ENCODE measurements around the gene PPP1R16B. TPM values are rescaled to one million over a fixed set of nuclear protein-coding genes. Genes with fewer than 3 reads are reported as not detected.

Gene PPP1R16B
- total RNA-seq, 1 donor, result not detected

- no peak overlapping the region for H3K4me3 ChIP-seq (ENCODE audit: low read depth, low read length)
- no peak for DNase-seq (ENCODE audit: low read depth)
- TF ChIP-seq, protein P1, sequence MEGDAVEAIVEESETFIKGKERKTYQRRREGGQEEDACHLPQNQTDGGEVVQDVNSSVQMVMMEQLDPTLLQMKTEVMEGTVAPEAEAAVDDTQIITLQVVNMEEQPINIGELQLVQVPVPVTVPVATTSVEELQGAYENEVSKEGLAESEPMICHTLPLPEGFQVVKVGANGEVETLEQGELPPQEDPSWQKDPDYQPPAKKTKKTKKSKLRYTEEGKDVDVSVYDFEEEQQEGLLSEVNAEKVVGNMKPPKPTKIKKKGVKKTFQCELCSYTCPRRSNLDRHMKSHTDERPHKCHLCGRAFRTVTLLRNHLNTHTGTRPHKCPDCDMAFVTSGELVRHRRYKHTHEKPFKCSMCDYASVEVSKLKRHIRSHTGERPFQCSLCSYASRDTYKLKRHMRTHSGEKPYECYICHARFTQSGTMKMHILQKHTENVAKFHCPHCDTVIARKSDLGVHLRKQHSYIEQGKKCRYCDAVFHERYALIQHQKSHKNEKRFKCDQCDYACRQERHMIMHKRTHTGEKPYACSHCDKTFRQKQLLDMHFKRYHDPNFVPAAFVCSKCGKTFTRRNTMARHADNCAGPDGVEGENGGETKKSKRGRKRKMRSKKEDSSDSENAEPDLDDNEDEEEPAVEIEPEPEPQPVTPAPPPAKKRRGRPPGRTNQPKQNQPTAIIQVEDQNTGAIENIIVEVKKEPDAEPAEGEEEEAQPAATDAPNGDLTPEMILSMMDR (IDR thresholded peaks at IDR 0.05; ENCODE audit: insufficient read depth, low read depth, low read length), result no peak
Observed at GRCh38 chr20:38842558-38842981, 37.1 kb downstream of the PPP1R16B start.

GRCh38 chr20:38843346-38843745 lies 37.8 kb downstream of the PPP1R16B start:
- no peak overlapping the region for H3K4me3 ChIP-seq (ENCODE audit: low read depth, low read length)
- TF ChIP-seq, protein P1 (IDR thresholded peaks at IDR 0.05; ENCODE audit: insufficient read depth, low read depth, low read length), result no peak
- no peak for DNase-seq (ENCODE audit: low read depth)

DNA sequence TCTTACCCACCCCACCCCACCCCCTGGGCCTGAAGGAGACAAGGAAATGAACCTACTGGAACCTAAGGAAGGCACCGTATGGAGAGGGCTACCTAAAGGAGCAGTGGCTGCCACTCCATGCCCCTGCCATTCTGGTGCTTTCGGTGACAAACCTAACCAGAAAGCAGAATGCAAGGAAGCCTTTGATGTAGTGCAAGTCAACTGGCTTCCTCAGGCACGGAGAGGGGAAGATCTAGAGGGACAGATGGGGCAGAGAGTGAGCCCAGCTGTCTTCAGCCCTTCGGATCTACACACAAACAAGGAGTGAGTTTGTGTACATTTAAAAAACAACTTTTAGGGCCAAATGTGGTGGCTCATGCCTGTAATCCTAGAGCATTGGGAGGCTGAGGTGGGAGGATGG lies 39.5 kb downstream of the PPP1R16B start:
- H3K4me3 ChIP-seq (ENCODE audit: low read depth, low read length), result no peak overlapping the region
- TF ChIP-seq, protein P1 (IDR thresholded peaks at IDR 0.05; ENCODE audit: insufficient read depth, low read depth, low read length), result no peak
- no peak for DNase-seq (ENCODE audit: low read depth)

DNA sequence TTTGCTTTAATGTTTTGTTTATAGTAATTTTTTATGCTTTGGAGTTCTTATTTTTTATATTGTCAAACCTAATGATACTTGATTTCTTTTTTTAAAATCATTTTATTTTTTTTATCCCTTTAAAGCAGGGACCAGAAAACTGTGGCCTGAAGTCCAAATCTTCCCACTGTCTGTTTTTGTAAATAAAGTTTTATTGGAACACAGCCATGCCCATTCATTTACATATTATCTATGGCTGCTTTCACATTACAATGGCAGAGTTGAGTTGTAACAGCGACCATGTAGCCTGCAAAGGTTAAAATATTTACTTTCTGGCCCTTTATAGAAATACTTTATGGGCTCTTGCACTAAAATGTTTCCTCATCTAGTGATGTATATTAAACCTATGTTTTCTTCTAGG lies 42.3 kb downstream of the PPP1R16B start:
- DNase-seq (ENCODE audit: low read depth), result no peak
- no peak overlapping the region for H3K4me3 ChIP-seq (ENCODE audit: low read depth, low read length)
- TF ChIP-seq, protein P1 (IDR thresholded peaks at IDR 0.05; ENCODE audit: insufficient read depth, low read depth, low read length), result no peak

DNA sequence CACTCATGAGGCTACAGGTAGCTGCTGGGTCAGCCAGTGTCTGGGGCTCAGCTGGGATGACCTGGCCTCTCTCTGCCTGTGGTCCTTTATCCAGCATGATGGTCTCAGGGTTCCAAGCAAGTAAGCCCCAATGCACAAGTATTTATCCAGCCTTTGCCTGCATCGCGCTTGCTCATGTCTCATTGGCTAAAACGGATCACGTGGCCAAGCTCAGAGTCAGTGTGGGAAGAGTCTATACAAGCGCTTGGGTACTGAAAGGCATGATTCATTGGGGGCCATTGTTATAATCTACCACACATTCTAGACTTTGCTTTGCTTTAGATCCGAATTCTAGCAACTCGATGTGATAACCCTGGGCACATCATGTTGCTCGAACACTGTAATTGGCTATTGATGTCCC lies 48.3 kb downstream of the PPP1R16B start:
- DNase-seq (ENCODE audit: low read depth), result no peak
- TF ChIP-seq, protein P1 (IDR thresholded peaks at IDR 0.05; ENCODE audit: insufficient read depth, low read depth, low read length), result no peak
- no peak overlapping the region for H3K4me3 ChIP-seq (ENCODE audit: low read depth, low read length)

DNA sequence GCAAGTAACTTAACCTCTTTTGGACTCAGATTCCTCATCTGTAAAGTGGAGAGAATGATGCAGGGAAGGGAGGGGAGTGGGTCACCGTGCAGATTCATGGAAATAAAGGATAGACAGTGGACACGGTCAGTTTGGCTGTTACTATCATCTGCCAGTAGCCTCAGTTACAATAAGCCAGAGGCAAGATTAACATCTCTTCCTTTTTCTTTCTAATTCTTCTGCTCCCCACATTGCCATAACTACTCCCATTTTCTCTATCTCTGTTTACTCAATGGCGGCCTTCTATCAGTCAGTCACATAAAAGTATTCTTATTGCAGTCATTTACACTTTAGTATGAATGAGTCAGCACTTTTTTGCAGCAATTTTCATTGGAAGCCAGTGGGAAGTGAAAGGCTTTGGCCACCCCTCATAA lies 49.2 kb downstream of the PPP1R16B start:
- TF ChIP-seq, protein P1 (IDR thresholded peaks at IDR 0.05; ENCODE audit: insufficient read depth, low read depth, low read length), result no peak
- no peak for DNase-seq (ENCODE audit: low read depth)
- no peak overlapping the region for H3K4me3 ChIP-seq (ENCODE audit: low read depth, low read length)

DNA sequence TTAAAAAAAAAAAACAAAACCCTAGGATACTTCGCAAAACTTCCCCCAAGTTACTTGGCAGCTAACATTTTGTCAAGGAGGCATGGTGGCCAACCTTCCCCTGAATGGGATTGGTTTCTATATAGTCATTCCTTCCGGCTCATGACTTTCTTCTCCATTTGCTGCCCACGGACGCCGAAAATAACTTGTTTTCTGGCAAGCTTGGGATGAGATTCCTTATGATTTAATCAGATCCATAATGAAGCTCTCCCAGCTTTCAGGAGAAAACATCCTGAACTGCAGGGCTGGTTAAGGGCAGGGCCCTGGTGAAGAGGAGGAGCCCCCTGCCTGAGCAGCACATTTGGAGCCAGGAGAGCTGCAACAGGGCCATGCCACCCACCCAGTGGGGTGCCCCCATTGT lies 49.9 kb downstream of the PPP1R16B start:
- TF ChIP-seq, protein P1 (IDR thresholded peaks at IDR 0.05; ENCODE audit: insufficient read depth, low read depth, low read length), result no peak
- no peak for DNase-seq (ENCODE audit: low read depth)
- H3K4me3 ChIP-seq (ENCODE audit: low read depth, low read length), result no peak overlapping the region

All from fibroblast of villous mesenchyme (primary cell).